Kidney (tissue), 14 donors: Measurements from ENCODE around the gene GPR55. TPM values are rescaled to one million over a fixed set of nuclear protein-coding genes. Genes with fewer than 3 reads are reported as not detected.

ENCODE experiments used
- DNase-seq, 5 donors: peaks; one replicate each; pipeline ENCODE4 v3.0.0-alpha.2; 2013 to 2020
- FAIRE-seq: peaks from 2 replicates; lab custom pipeline; 2012; peaks lifted over from hg19 to GRCh38; lab: Jason Lieb, UNC
- H3K27ac ChIP-seq, 2 donors: one replicate each; pipeline ENCODE4 v1.7.0; 2013; ENCODE audit warnings: low read depth in 2 of 2, low read length in 2 of 2, inconsistent platforms in 1 of 2
- H3K27me3 ChIP-seq: one replicate; pipeline ENCODE4 v1.7.1; 2013; ENCODE audit warnings: low read length, inconsistent platforms; ENCODE audit not compliant: control insufficient read depth, insufficient read depth
- H3K36me3 ChIP-seq, 3 donors: one replicate each; pipeline versions ENCODE4 v1.7.0 to v1.7.1; 2013; ENCODE audit warnings: low read length in 3 of 3, control low read depth in 1 of 3, inconsistent platforms in 1 of 3; ENCODE audit not compliant: insufficient read depth in 3 of 3, control insufficient read depth in 2 of 3
- H3K4me1 ChIP-seq, 3 donors: one replicate each; pipeline versions ENCODE4 v1.7.0 to v1.7.1; 2013; ENCODE audit warnings: low read length in 3 of 3, inconsistent platforms in 1 of 3, low read depth in 1 of 3; ENCODE audit not compliant: control insufficient read depth in 2 of 3, insufficient read depth in 2 of 3
- H3K4me3 ChIP-seq, 3 donors: one replicate each; pipeline versions ENCODE4 v1.7.0 to v1.8.1; 2013; ENCODE audit warnings: low read length in 3 of 3, control low read depth in 1 of 3, inconsistent platforms in 1 of 3
- H3K9ac ChIP-seq, 3 donors: one replicate each; pipeline versions ENCODE4 v1.7.0 to v1.7.1; 2013; ENCODE audit warnings: low read length in 3 of 3, control low read depth in 1 of 3, inconsistent platforms in 1 of 3
- H3K9me3 ChIP-seq, 3 donors: one replicate each; pipeline versions ENCODE4 v1.7.0 to v1.7.1; 2013; ENCODE audit warnings: low read length in 3 of 3, control low read depth in 1 of 3, inconsistent platforms in 1 of 3; ENCODE audit not compliant: control insufficient read depth in 2 of 3, insufficient read depth in 1 of 3
- intact Hi-C: fragments of 100-400 bp; cut with DNase I; formaldehyde crosslinking; loops from one replicate; pipeline ENCODE4 v1.11.1; 2022
- polyA plus RNA-seq: library from polyadenylated mRNA; stranded (reverse); fragments of 350-450 nt; fragmentation: Illumina TruSeq; extraction: RNeasy Lipid Tissue Mini Kit (QIAGEN cat#74804); gene quantifications from one replicate; pipeline ENCODE4 v1.2.3, GENCODE V29; 2014; ENCODE audit warnings: low read depth, low replicate concordance; ENCODE audit not compliant: insufficient read depth
- total RNA-seq: library from RNA; stranded (reverse); fragmentation: NEBNext Ultra II Directional; extraction: Animal tissue kit (Norgen Biotek cat#: 25700); gene quantifications from one replicate; pipeline ENCODE4 v1.2.1, GENCODE V29; 2021
- TF ChIP-seq, protein P1 (sequence below): IDR thresholded peaks from 3 replicates; pipeline ENCODE4 v1.5.1; 2012; ENCODE audit warnings: mild to moderate bottlenecking, moderate library complexity, borderline replicate concordance; ENCODE audit not compliant: insufficient read depth; ENCODE audit errors: extremely low read depth
- donor health status: control.
- donor health status: control.
- donor health status: control.
- donor health status: control.
- donor health status: control.
- donor health status: DM: yes; HTN: yes; CAD: no.
- donor health status: Normal renal cell carcinoma (clear cell type).

Gene GPR55
- total and polyA plus RNA-seq, 2 donors from 2014 or later, result 0.69 TPM; not detected in 1

DNA sequence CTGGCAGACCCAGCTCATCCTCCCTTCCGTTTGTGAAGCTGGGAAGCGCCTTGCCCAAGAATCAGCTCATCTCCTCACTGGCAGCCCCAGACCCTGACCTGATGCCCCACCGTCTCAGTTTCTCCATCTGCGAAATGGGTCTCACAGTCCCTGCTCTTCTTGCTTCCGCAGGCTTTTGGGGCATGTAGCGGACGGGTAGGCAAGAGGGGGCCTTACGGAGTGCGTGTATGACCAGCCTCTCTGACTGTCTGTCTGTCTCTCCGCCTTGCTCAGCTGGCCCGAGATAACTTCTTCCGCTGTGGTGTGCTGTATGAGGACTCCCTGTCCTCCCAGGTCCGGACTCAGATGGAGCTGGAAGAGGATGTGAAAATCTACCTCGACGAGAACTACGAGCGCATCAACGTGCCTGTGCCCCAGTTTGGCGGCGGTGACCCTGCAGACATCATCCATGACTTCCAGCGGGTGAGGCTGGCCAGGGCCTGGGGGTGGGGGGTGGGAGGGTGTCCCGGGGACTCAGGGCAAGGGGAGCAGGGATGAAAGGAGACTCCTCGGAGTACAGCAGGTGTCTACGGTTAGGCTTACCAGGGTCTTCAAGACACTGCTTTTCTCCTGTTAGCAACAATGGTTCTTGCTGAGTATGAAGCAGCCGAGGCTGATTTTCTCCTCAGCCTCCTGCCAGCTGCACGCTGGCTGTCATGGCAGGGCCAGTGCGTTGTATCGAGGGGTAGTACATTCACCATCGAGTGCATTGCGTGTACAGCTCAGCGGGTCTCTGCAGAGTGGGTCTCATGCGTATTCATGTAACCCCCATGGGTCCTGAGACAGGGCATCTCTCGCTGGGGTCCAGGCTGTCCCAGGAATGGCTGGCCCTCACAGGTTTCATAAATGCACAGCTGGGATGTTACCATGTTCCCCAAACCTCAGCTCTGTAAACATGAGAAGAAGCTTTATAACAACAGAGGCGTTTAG, 49.4 kb downstream of the GPR55 start:
- Histone ChIP-seq H3K36me3 (peaks cover 0 to 10% (median 9%) of the 10 kb centered on the region in 3 donors), H3K9me3 (no peaks in the 10 kb centered on the region), H3K27ac (no peak overlapping the region), H3K4me3 (no peak overlapping the region), H3K4me1 (peaks cover 2 to 22% (median 9%) of the 10 kb centered on the region in 3 donors), H3K27me3 (no peaks in the 10 kb centered on the region), H3K9ac (no peak overlapping the region)
- intact Hi-C loops, result no loop called here
- FAIRE-seq, result no peak
- peak in 1 of 5 donors; percentile 35 for DNase-seq
- TF ChIP-seq, protein P1, sequence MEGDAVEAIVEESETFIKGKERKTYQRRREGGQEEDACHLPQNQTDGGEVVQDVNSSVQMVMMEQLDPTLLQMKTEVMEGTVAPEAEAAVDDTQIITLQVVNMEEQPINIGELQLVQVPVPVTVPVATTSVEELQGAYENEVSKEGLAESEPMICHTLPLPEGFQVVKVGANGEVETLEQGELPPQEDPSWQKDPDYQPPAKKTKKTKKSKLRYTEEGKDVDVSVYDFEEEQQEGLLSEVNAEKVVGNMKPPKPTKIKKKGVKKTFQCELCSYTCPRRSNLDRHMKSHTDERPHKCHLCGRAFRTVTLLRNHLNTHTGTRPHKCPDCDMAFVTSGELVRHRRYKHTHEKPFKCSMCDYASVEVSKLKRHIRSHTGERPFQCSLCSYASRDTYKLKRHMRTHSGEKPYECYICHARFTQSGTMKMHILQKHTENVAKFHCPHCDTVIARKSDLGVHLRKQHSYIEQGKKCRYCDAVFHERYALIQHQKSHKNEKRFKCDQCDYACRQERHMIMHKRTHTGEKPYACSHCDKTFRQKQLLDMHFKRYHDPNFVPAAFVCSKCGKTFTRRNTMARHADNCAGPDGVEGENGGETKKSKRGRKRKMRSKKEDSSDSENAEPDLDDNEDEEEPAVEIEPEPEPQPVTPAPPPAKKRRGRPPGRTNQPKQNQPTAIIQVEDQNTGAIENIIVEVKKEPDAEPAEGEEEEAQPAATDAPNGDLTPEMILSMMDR, result no peak

DNA sequence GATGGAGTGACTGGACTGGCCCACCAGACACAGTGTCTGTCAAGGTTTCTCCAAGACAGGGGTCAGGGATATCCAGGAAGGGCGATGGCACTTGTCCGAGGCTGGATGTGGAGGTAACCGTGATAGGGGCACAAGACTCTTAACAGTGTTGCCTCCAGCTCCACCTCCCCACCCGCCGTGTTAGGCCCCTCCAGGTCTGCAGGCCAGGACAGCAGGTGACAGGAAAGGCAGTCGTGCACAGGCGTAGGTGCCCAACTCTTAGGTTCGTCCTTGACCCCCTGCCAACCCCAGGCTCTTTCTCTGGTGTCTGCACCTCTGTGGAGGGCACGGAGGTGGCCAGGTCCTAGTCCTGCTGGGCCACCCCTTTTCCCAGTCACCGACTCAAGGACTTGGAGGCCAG, 50.2 kb downstream of the GPR55 start:
- FAIRE-seq (no peak), DNase-seq (peak in 2 of 5 donors; percentile 39 to 69)
- peaks cover 0 to 10% (median 9%) of the 10 kb centered on the region in 3 donors for H3K36me3 ChIP-seq

DNA sequence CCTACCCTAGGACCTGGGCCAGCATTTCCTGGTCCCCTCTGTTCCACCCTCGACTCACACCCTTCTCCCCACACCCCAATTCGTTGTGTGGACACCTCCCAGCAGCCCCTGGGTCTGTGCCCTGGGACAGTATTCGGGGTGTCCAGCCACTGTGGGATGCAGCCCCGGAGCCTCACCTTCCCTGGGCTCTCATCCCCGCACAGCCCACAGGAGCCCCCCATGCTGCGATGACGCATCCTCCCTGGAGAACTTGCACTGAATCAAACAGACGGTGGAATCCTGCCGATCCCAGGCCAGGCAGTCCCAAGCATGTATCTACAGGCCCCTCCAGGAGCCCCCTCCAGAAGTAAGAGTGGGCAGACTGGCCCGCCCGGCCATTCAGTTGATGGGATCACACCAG, 50.6 kb downstream of the GPR55 start:
- Histone ChIP-seq H3K36me3 (peaks cover 0 to 10% (median 9%) of the 10 kb centered on the region in 3 donors), H3K27me3 (no peaks in the 10 kb centered on the region), H3K4me3 (no peak overlapping the region), H3K27ac (no peak overlapping the region), H3K9ac (no peak overlapping the region), H3K4me1 (peaks cover 2 to 32% (median 18%) of the 10 kb centered on the region in 3 donors), H3K9me3 (no peaks in the 10 kb centered on the region)
- peak in 2 of 5 donors; percentile 35 to 74 for DNase-seq
- no peak for FAIRE-seq
- TF ChIP-seq, protein P1, result no peak
- intact Hi-C loops, result no loop called here

More for the DNA sequence above, 50.2 kb downstream of the GPR55 start:
- no peak overlapping the region for H3K4me3 ChIP-seq
- H3K4me1 ChIP-seq, result peaks cover 2 to 29% (median 16%) of the 10 kb centered on the region in 3 donors
- H3K9ac ChIP-seq, result no peak overlapping the region
- no peaks in the 10 kb centered on the region for H3K9me3 ChIP-seq
- intact Hi-C loops, result no loop called here
- no peak overlapping the region for H3K27ac ChIP-seq
- H3K27me3 ChIP-seq, result no peaks in the 10 kb centered on the region
- TF ChIP-seq, protein P1, result no peak
